HEK293T (cell line): ENCODE results near the gene SH2D5.

Experiments used
- CTCF ChIA-PET: fragments of 350-600 bp; formaldehyde crosslinking; extraction: SDS; loops from one replicate; lab custom pipeline; 2021; ENCODE audit warnings: antibody characterized with exemption, inconsistent platforms; lab: Yijun Ruan, JAX
- POLR2A ChIA-PET: fragments of 350-600 bp; formaldehyde crosslinking; extraction: SDS; loops from one replicate; lab custom pipeline; 2020; ENCODE audit warnings: antibody characterized with exemption, inconsistent platforms; lab: Yijun Ruan, JAX
- DNase-seq: peaks from one replicate; pipeline ENCODE4 v3.0.0; 2012; ENCODE audit warnings: mixed read lengths; ENCODE audit errors: extremely low spot score
- ARNT ChIP-seq: fragments of 450-650 bp; IDR thresholded peaks from 2 replicates; pipeline ENCODE4 v1.6.1; 2017; ENCODE audit warnings: mild to moderate bottlenecking
- BHLHE40 ChIP-seq: fragments of 450-650 bp; IDR thresholded peaks from 2 replicates; pipeline ENCODE4 v1.6.1; 2016; ENCODE audit warnings: mild to moderate bottlenecking, moderate library complexity, borderline replicate concordance
- CTBP1 ChIP-seq: fragments of 450-650 bp; IDR thresholded peaks from 2 replicates; pipeline ENCODE4 v1.6.1; 2016; ENCODE audit warnings: borderline replicate concordance
- ELF4 ChIP-seq: fragments of 450-650 bp; IDR thresholded peaks from 2 replicates; pipeline ENCODE4 v1.6.1; 2017; ENCODE audit warnings: antibody characterized with exemption
- FOXA1 ChIP-seq: fragments of 450-650 bp; IDR thresholded peaks from 2 replicates; pipeline ENCODE4 v1.6.1; 2016; ENCODE audit warnings: mild to moderate bottlenecking
- FOXK2 ChIP-seq: fragments of 450-650 bp; IDR thresholded peaks from 2 replicates; pipeline ENCODE4 v1.6.1; 2016; ENCODE audit warnings: mild to moderate bottlenecking
- FOXM1 ChIP-seq: fragments of 450-650 bp; IDR thresholded peaks from 2 replicates; pipeline ENCODE4 v1.6.1; 2017; ENCODE audit warnings: mild to moderate bottlenecking, borderline replicate concordance
- L3MBTL2 ChIP-seq: fragments of 450-650 bp; conservative IDR thresholded peaks from 2 replicates; pipeline ENCODE4 v1.6.1; 2016; ENCODE audit warnings: mild to moderate bottlenecking
- LEF1 ChIP-seq: fragments of 450-650 bp; IDR thresholded peaks from 2 replicates; pipeline ENCODE4 v1.6.1; 2017; ENCODE audit warnings: mild to moderate bottlenecking, borderline replicate concordance
- NFRKB ChIP-seq: fragments of 450-650 bp; IDR thresholded peaks from 2 replicates; pipeline ENCODE4 v1.6.1; 2016; ENCODE audit warnings: mild to moderate bottlenecking, moderate library complexity
- PKNOX1 ChIP-seq: fragments of 450-650 bp; IDR thresholded peaks from 2 replicates; pipeline ENCODE4 v1.6.1; 2016
- SP1 ChIP-seq: fragments of 450-650 bp; IDR thresholded peaks from 2 replicates; pipeline ENCODE4 v1.6.1; 2017
- SUZ12 ChIP-seq: fragments of 450-650 bp; IDR thresholded peaks from 2 replicates; pipeline ENCODE4 v1.6.1; 2016; ENCODE audit warnings: mild to moderate bottlenecking
- TARDBP ChIP-seq: fragments of 450-650 bp; IDR thresholded peaks from 2 replicates; pipeline ENCODE4 v1.6.1; 2016
- ZNF384 ChIP-seq: fragments of 450-650 bp; IDR thresholded peaks from 2 replicates; pipeline ENCODE4 v1.6.1; 2016

SH2D5 gene

DNA sequence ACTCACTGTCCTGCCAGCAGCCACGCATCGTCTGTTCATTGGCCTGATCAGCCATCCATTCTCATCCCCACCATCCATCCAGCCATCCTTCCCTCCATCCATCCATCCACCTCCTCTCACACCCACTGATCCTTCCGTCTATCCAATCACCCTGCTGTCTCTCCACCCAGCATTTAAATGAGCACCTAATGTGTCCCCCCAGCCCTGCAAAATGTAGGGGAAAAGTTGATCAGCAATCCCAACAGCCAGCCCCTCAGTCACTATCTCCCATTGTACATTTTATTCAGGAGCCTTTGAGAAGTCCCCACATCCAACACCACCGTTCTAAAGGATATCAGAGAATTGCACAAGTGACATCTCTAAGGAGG, 60.3 kb downstream of the SH2D5 start:
- ChIA-PET POLR2A (interaction anchor here (1.4 kb wide), 1 partner anchor 12 kb away, joined by 3 read pairs; no protein-coding TSS in a partner anchor), CTCF (no interaction called here)
- no peak for DNase-seq
- TF ChIP-seq PKNOX1 (no peak), SUZ12 (no peak), L3MBTL2 (no peak)

DNA sequence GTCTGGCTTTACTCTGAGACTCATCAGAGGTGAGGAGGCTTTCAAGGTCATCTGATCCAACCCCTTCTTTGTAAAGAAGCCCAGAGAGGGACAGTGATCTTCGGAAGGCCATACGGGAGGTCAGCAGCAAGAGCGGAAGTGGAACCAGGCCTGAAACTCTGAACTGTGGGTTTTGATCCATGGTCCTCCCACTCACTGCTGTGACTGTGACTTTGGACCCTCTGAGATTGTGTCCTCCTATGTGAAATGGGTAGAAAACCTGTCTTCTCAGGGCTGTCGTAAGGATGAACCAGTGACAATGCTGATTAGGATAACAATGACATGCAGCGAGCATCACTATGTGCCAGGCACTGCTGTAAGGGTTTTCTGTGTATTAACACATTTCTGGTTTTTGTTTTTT, 61.6 kb downstream of the SH2D5 start:
- POLR2A ChIA-PET: no interaction called here
- CTCF ChIA-PET: no interaction called here
- TF ChIP-seq ELF4: no peak
- TF ChIP-seq BHLHE40: no peak
- TF ChIP-seq L3MBTL2: no peak
- no peak for TF ChIP-seq SP1
- TF ChIP-seq PKNOX1: no peak
- TF ChIP-seq SUZ12: no peak
- TF ChIP-seq LEF1: no peak
- TF ChIP-seq ZNF384: no peak
- no peak for TF ChIP-seq NFRKB
- no peak for TF ChIP-seq TARDBP
- TF ChIP-seq FOXM1: no peak
- no peak for TF ChIP-seq FOXA1
- TF ChIP-seq ARNT: no peak
- TF ChIP-seq FOXK2: no peak
- TF ChIP-seq CTBP1: no peak
- DNase-seq: no peak
